Kidney epithelial cell (primary cell): Measurements from ENCODE around the gene THSD7A. TPM values are rescaled to one million over a fixed set of nuclear protein-coding genes. Genes with fewer than 3 reads are reported as not detected.

ENCODE experiments used
- DNase-seq: peaks from one replicate; pipeline ENCODE4 v3.0.0-alpha.2; 2010; ENCODE audit warnings: low read depth
- H3K27me3 ChIP-seq: 2 replicates; pipeline ENCODE4 v1.6.0; 2011; ENCODE audit warnings: low read length; ENCODE audit not compliant: control insufficient read depth, insufficient read depth
- H3K36me3 ChIP-seq: 2 replicates; pipeline ENCODE4 v1.5.1; 2011; ENCODE audit warnings: low read length; ENCODE audit not compliant: control insufficient read depth, insufficient read depth
- H3K4me3 ChIP-seq: 2 replicates; pipeline ENCODE4 v1.5.1; 2011; ENCODE audit warnings: low read depth, mild to moderate bottlenecking, control low read depth, low read length
- CTCF ChIP-seq: IDR thresholded peaks from 2 replicates; pipeline ENCODE4 v1.5.1; 2011; ENCODE audit warnings: mild to moderate bottlenecking, moderate library complexity, low read length, control low read depth, inconsistent platforms; ENCODE audit not compliant: insufficient read depth, poor library complexity, severe bottlenecking
- total RNA-seq: library from RNA; depleted of rRNA; stranded (reverse); fragments of >200 nt; gene quantifications from 2 replicates; pipeline ENCODE4 v1.2.3, GENCODE V29; 2015

The THSD7A gene
- total RNA-seq, 1 donor from 2014 or later: 27.3 TPM

GRCh38 chr7:11343818-11344413 is 488.1 kb downstream of the THSD7A start:
- Histone ChIP-seq H3K4me3 (no peak overlapping the region), H3K27me3 (no peaks in the 10 kb centered on the region), H3K36me3 (no peaks in the 10 kb centered on the region)
- DNase-seq: no peak
- peak; percentile 61 for TF ChIP-seq CTCF

- Histone ChIP-seq H3K27me3 (no peaks in the 10 kb centered on the region), H3K4me3 (no peak overlapping the region), H3K36me3 (no peaks in the 10 kb centered on the region)
- DNase-seq: no peak
- no peak for TF ChIP-seq CTCF
These were observed 488.9 kb downstream of the THSD7A start for GRCh38 chr7:11343136-11343535.

GRCh38 chr7:11341285-11341944 is 490.6 kb downstream of the THSD7A start:
- Histone ChIP-seq H3K36me3 (no peaks in the 10 kb centered on the region), H3K4me3 (no peak overlapping the region), H3K27me3 (no peaks in the 10 kb centered on the region)
- TF ChIP-seq CTCF: no peak
- no peak for DNase-seq

GRCh38 chr7:11336432-11336831 is 495.6 kb downstream of the THSD7A start:
- no peaks in the 10 kb centered on the region for H3K36me3 ChIP-seq
- no peaks in the 10 kb centered on the region for H3K27me3 ChIP-seq
- no peak for TF ChIP-seq CTCF
- DNase-seq: no peak
- no peak overlapping the region for H3K4me3 ChIP-seq

GRCh38 chr7:11335947-11336346 is 496.1 kb downstream of the THSD7A start:
- no peak for DNase-seq
- TF ChIP-seq CTCF: no peak
- no peaks in the 10 kb centered on the region for H3K27me3 ChIP-seq
- no peak overlapping the region for H3K4me3 ChIP-seq
- H3K36me3 ChIP-seq: no peaks in the 10 kb centered on the region

GRCh38 chr7:11332865-11333228 is 499.2 kb downstream of the THSD7A start:
- no peak for DNase-seq
- no peak for TF ChIP-seq CTCF
- H3K36me3 ChIP-seq: no peaks in the 10 kb centered on the region
- no peak overlapping the region for H3K4me3 ChIP-seq
- H3K27me3 ChIP-seq: no peaks in the 10 kb centered on the region
